Right lobe of liver (tissue), 6 donors: ENCODE measurements around the gene EDA. TPM values are rescaled to one million over a fixed set of nuclear protein-coding genes. Genes with fewer than 3 reads are reported as not detected.

Experiments
- ATAC-seq, 4 donors: fragments of 200-7000 bp; cut with Tn5 transposase; one replicate each; pipeline ENCODE4 v1.9.1; 2020; ENCODE audit warnings: mild to moderate bottlenecking in 4 of 4, moderate library complexity in 4 of 4
- DNase-seq, 3 donors: peaks; one replicate each; pipeline ENCODE4 v3.0.0-alpha.2; 2020
- H3K27ac ChIP-seq, 3 donors: fragments of 200-600 bp; one replicate each; pipeline ENCODE4 v1.8.0; 2022
- H3K27me3 ChIP-seq, 2 donors: fragments of 200-600 bp; one replicate each; pipeline ENCODE4 v1.8.0; 2022
- H3K36me3 ChIP-seq, 4 donors: fragments of 200-600 bp; sonication (generic) in 1 of 4; one replicate each; pipeline versions ENCODE4 v1.5.1 to v1.8.0; 2017 to 2022; ENCODE audit warnings: control low read depth in 1 of 4
- H3K4me1 ChIP-seq, 4 donors: fragments of 200-600 bp; sonication (generic) in 1 of 4; one replicate each; pipeline versions ENCODE4 v1.5.1 to v1.8.0; 2017 to 2022; ENCODE audit warnings: control low read depth in 1 of 4
- H3K4me3 ChIP-seq, 3 donors: fragments of 200-600 bp; one replicate each; pipeline ENCODE4 v1.8.0; 2022
- H3K9me3 ChIP-seq, 4 donors: fragments of 200-600 bp; sonication (generic) in 1 of 4; one replicate each; pipeline versions ENCODE4 v1.5.1 to v1.8.0; 2017 to 2022; ENCODE audit warnings: control low read depth in 1 of 4
- POLR2A ChIP-seq: fragments of 450-650 bp; IDR thresholded peaks from one replicate; pipeline ENCODE4 v1.6.1; 2017; ENCODE audit warnings: antibody characterized with exemption, mild to moderate bottlenecking
- WGBS: methylation state at CpG from one replicate; pipeline ENCODE4 v1.1.6; 2018; ENCODE audit warnings: low coverage, low lambda C conversion rate; ENCODE audit not compliant: insufficient coverage; ENCODE audit errors: missing lambda C conversion rate; 5-methylcytosine and 5-hydroxymethylcytosine counted together
- intact Hi-C, 2 donors: fragments of 100-400 bp; cut with DNase I; formaldehyde crosslinking; loops; one replicate each; pipeline versions ENCODE4 v1.11.2 to v1.14.1; 2022
- total RNA-seq, 6 experiments: library from RNA; depleted of rRNA in 2 of 6; stranded (reverse); fragments of >200 nt in 2 of 6; fragmentation: NEBNext Ultra II Directional in 3 of 6; extraction: Animal tissue kit (Norgen Biotek cat#: 25700) in 3 of 6; gene quantifications; one replicate each; pipeline versions ENCODE4 v1.1.0 to v1.2.4, GENCODE V29; 2016 to 2023
- TF ChIP-seq, protein P1 (sequence below), 4 donors: fragments of 200-600 bp in 3 of 4; fragments of 450-650 bp in 1 of 4; IDR thresholded peaks; one replicate each; pipeline versions ENCODE4 v1.5.1 to v1.8.0; 2016 to 2022; ENCODE audit warnings: antibody characterized with exemption in 4 of 4, mild to moderate bottlenecking in 2 of 4
- donor health status: DM: no; HTN: yes; CAD: no.
- donor health status: DM: no; HTN: no; CAD: no.
- donor health status: DM: no; HTN: no; CAD: no.
- donor health status: DM: no; HTN: yes; CAD: no.
- donor health status: DM: no; HTN: yes; CAD: no.

Gene EDA
- total RNA-seq, 6 experiments from 2014 or later, result 1.7 to 2.7 (median 2.1) TPM

DNA sequence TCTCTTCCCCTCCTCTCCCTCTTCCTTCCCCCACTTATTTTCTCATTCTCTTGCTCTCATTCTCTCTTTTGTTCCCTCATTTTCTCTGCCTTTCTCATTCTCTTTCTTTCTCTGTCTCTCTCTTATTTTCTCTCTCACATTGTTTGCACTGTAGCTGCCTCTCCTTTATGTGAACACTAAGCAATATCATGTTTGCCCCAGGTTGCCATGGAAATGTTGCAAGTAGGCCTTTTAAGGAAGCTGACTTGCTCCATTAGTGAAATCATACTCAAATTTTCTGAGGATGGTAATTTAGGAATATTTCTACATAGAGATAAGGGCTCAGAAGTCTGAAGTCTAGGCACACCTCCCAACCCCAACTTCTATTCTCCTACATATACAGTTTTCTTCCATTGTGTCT lies 130.1 kb downstream of the EDA start:
- H3K4me3 ChIP-seq, result no peak overlapping the region
- peaks cover 0 to 4% (median 1%) of the 10 kb centered on the region in 4 donors for H3K9me3 ChIP-seq
- ATAC-seq (no peak), DNase-seq (no peak)
- intact Hi-C loops, result no loop called here
- no peaks in the 10 kb centered on the region for H3K27me3 ChIP-seq
- H3K4me1 ChIP-seq, result no peaks in the 10 kb centered on the region
- H3K27ac ChIP-seq, result no peak overlapping the region
- H3K36me3 ChIP-seq, result no peaks in the 10 kb centered on the region
- no peak for TF ChIP-seq POLR2A
- TF ChIP-seq, protein P1, sequence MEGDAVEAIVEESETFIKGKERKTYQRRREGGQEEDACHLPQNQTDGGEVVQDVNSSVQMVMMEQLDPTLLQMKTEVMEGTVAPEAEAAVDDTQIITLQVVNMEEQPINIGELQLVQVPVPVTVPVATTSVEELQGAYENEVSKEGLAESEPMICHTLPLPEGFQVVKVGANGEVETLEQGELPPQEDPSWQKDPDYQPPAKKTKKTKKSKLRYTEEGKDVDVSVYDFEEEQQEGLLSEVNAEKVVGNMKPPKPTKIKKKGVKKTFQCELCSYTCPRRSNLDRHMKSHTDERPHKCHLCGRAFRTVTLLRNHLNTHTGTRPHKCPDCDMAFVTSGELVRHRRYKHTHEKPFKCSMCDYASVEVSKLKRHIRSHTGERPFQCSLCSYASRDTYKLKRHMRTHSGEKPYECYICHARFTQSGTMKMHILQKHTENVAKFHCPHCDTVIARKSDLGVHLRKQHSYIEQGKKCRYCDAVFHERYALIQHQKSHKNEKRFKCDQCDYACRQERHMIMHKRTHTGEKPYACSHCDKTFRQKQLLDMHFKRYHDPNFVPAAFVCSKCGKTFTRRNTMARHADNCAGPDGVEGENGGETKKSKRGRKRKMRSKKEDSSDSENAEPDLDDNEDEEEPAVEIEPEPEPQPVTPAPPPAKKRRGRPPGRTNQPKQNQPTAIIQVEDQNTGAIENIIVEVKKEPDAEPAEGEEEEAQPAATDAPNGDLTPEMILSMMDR (IDR thresholded peaks at IDR 0.05), result no peak

DNA sequence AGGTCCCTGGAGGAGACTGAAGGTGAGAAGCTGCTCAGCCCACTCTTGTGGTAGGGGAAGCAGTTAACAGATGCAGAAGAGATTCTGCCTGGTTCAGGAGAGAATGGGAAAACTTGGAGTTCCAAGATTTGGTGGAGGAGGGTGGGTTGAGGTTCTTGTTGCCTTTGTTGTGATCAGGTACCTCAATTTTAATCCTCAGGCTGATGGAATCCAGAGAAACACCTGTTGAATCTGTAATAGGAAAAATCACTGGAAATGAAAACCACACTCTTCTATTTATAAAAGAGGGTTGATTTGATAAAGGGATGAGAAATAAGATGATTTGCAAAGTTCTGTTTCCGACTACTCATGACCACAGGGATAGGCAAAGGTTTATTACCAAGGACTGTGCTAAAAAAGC lies 132.1 kb downstream of the EDA start:
- 41% methylated on average over 1 of the region's 1 CpG for WGBS
- H3K4me1 ChIP-seq, result no peaks in the 10 kb centered on the region
- ATAC-seq, result no peak

DNA sequence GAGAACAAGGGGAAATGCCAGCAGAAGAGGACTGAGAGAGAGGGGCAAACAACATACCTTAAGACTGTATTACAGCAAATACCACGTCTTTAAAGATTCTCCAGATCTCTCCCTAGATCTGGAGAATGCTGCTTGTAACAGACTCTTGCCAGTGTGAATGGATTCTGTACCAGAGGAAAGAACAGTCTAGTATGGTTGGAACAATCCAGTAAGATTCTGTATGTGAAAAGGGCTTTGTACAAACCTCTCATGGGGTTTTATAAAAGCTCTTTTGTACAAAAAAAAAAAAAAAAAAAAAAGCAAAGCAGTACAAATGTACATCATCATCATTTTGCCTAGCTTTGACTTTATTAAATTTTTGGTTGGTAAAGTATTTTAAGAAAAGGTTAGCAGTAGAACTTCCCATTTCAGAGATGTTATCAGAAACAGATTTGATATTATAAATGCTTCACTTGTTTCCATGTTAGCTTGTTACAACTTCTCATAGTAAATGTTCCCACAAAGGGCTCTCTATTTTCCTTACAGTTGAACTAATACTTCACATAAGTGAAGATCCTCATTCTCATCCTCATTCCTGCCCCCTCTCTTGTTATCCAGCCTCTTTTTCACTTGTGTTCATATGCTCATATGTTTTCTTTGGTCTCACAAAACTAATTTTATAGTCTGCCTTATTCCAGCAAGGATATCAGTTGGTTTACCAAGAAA lies 144.2 kb downstream of the EDA start:
- Histone ChIP-seq H3K36me3 (no peaks in the 10 kb centered on the region), H3K27ac (no peak overlapping the region), H3K27me3 (no peaks in the 10 kb centered on the region), H3K9me3 (no peaks in the 10 kb centered on the region), H3K4me3 (no peak overlapping the region), H3K4me1 (no peaks in the 10 kb centered on the region)
- ATAC-seq (no peak), DNase-seq (no peak)
- TF ChIP-seq POLR2A, result no peak
- intact Hi-C loops, result no loop called here
- WGBS, result 14% methylated on average over 1 of the region's 1 CpG

More for the DNA sequence above, 132.1 kb downstream of the EDA start:
- no peak overlapping the region for H3K27ac ChIP-seq
- H3K4me3 ChIP-seq, result no peak overlapping the region
- no peaks in the 10 kb centered on the region for H3K9me3 ChIP-seq
- H3K36me3 ChIP-seq, result no peaks in the 10 kb centered on the region
- TF ChIP-seq POLR2A, result no peak
- TF ChIP-seq, protein P1 (IDR thresholded peaks at IDR 0.05), result no peak
- H3K27me3 ChIP-seq, result no peaks in the 10 kb centered on the region
- intact Hi-C loops, result no loop called here
- no peak for DNase-seq

DNA sequence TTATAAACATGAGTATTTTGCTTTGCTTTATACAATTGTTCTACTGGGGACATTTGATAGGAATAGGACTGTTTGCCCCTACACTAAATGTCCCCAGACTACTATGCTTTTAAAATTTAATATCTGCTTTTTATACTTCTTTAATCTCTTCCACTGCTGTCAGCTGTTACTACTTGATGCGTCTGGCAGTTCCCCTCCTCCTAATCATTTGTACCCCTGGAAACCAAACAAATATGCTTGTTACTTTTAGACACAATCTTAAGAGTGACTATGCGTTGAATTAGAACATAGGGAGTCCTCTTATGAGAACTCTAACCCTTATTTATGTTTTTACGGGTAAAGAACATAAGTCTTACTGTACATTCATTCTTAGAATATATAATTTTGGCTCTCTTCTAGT lies 145.7 kb downstream of the EDA start:
- ATAC-seq, result no peak
- no peaks in the 10 kb centered on the region for H3K36me3 ChIP-seq
- no peaks in the 10 kb centered on the region for H3K27me3 ChIP-seq
- no peak for DNase-seq
- H3K4me1 ChIP-seq, result no peaks in the 10 kb centered on the region
- intact Hi-C loops, result no loop called here
- H3K27ac ChIP-seq, result no peak overlapping the region
- TF ChIP-seq, protein P1 (IDR thresholded peaks at IDR 0.05), result no peak
- TF ChIP-seq POLR2A, result no peak
- WGBS, result 35% methylated on average over 3 of the region's 3 CpGs
- no peaks in the 10 kb centered on the region for H3K9me3 ChIP-seq
- H3K4me3 ChIP-seq, result no peak overlapping the region

DNA sequence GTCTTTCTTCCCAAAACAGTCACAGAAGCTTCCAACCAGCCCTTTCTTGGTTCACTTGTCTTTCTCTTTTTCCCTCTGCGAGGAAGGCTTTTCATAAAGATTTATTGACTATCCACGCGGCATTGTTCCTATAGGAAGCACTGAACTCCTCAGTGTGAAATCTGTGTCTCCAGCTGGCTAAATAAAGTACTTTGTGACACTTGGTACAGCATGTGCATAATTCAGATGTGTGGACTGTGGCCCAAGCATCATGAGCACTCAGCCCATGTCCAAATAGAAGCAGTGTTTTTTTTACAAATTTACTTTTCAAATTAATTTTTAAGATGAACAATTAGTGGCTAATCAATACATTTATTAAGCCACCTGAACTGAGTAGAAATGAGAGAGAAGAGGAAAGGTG lies 146.4 kb downstream of the EDA start:
- H3K9me3 ChIP-seq, result no peaks in the 10 kb centered on the region
- H3K4me3 ChIP-seq, result no peak overlapping the region
- no peaks in the 10 kb centered on the region for H3K4me1 ChIP-seq
- peaks cover 0 to 3% of the 10 kb centered on the region in 2 donors for H3K27me3 ChIP-seq
- no peak for TF ChIP-seq POLR2A
- TF ChIP-seq, protein P1 (IDR thresholded peaks at IDR 0.05), result no peak
- WGBS, result 69% methylated on average over 3 of the region's 3 CpGs
- DNase-seq (no peak), ATAC-seq (no peak)
- no peak overlapping the region for H3K27ac ChIP-seq
- intact Hi-C loops, result no loop called here
- no peaks in the 10 kb centered on the region for H3K36me3 ChIP-seq
